Activated CD8-positive, alpha-beta memory T cell treated with anti-CD3 and anti-CD28 coated beads for 1 hour (primary cell): ENCODE results near the gene SYNE1.
"Not testable (repeated sequence)": the region's sequence is repeated elsewhere in the genome, so short reads cannot be mapped to it uniquely, and the experiment has no call there.

Source experiments
- DNase-seq, 2 donors: peaks; one replicate each; pipeline ENCODE4 v3.0.0-alpha.2; 2020; ENCODE audit warnings: low read depth in 1 of 2; ENCODE audit errors: extremely low read depth in 1 of 2

SYNE1 gene

GRCh38 chr6:152154559-152155356 is 482.4 kb downstream of the SYNE1 start:
- no peak for DNase-seq

- no peak for DNase-seq
Observed at GRCh38 chr6:152151920-152152319, 485.2 kb downstream of the SYNE1 start.

GRCh38 chr6:152150196-152150595 is 487.0 kb downstream of the SYNE1 start:
- DNase-seq, result no peak

- no peak for DNase-seq
Observed at GRCh38 chr6:152148412-152148811, 488.8 kb downstream of the SYNE1 start.

GRCh38 chr6:152147269-152147668 is 489.9 kb downstream of the SYNE1 start:
- no peak for DNase-seq

GRCh38 chr6:152146385-152146784 is 490.8 kb downstream of the SYNE1 start:
- DNase-seq, result no peak

GRCh38 chr6:152143359-152143758 is 493.8 kb downstream of the SYNE1 start:
- DNase-seq, result no peak

- DNase-seq, result no peak
Observed at GRCh38 chr6:152142105-152142504, 495.1 kb downstream of the SYNE1 start.

- not testable (repeated sequence) for DNase-seq
Observed at GRCh38 chr6:152138344-152138743, 498.8 kb downstream of the SYNE1 start.

GRCh38 chr6:152136449-152136825 is 500.7 kb downstream of the SYNE1 start:
- DNase-seq, result no peak

GRCh38 chr6:152135755-152136448 is 501.3 kb downstream of the SYNE1 start:
- no peak for DNase-seq

- DNase-seq, result no peak
Observed at GRCh38 chr6:152130441-152130840, 506.7 kb downstream of the SYNE1 start.

- no peak for DNase-seq
Observed at GRCh38 chr6:152129691-152130151, 507.4 kb downstream of the SYNE1 start.

GRCh38 chr6:152127432-152128165 is 509.6 kb downstream of the SYNE1 start:
- DNase-seq, result no peak

- DNase-seq, result no peak
Observed at GRCh38 chr6:152124429-152125074, 512.6 kb downstream of the SYNE1 start.

GRCh38 chr6:152123076-152123475 is 514.1 kb downstream of the SYNE1 start:
- DNase-seq, result no peak

- DNase-seq, result no peak
Observed at GRCh38 chr6:152122434-152122833, 514.7 kb downstream of the SYNE1 start.

GRCh38 chr6:152121910-152122309 is 515.3 kb downstream of the SYNE1 start:
- DNase-seq, result no peak

- DNase-seq, result no peak
Observed at GRCh38 chr6:152119831-152120230, 517.3 kb downstream of the SYNE1 start.

- no peak for DNase-seq
Observed at GRCh38 chr6:152118678-152119077, 518.5 kb downstream of the SYNE1 start.

- no peak for DNase-seq
Observed at GRCh38 chr6:152118224-152118623, 518.9 kb downstream of the SYNE1 start.
